K562 (cell line): ENCODE measurements around the gene CCDC169. TPM values are rescaled to one million over a fixed set of nuclear protein-coding genes. Genes with fewer than 3 reads are reported as not detected.

ENCODE experiments used
- CREM ChIP-seq: IDR thresholded peaks from 2 replicates; pipeline ENCODE4 v1.6.1; 2014; ENCODE audit warnings: antibody characterized with exemption, low read depth
- EGR1 ChIP-seq: fragments of 450-650 bp; conservative IDR thresholded peaks from 2 replicates; pipeline ENCODE4 v1.6.1; 2017; ENCODE audit warnings: mild to moderate bottlenecking
- LCOR ChIP-seq: sonication (generic); formaldehyde crosslinking; IDR thresholded peaks from 2 replicates; pipeline ENCODE4 v1.8.0; 2022; ENCODE audit warnings: mild to moderate bottlenecking, missing genetic modification reagents
- MYC ChIP-seq, 2 experiments: fragments of 250-450 bp in 1 of 2; sonication (Bioruptor Pico) in 1 of 2; IDR thresholded peaks; 2 replicates each; pipeline versions ENCODE4 v1.5.1 to v1.6.1; 2012 to 2021; ENCODE audit warnings: low read depth in 2 of 2, borderline replicate concordance in 1 of 2, improper control_type of control experiment in 1 of 2, low read length in 1 of 2, mild to moderate bottlenecking in 1 of 2, moderate library complexity in 1 of 2
- SIN3B ChIP-seq: fragments of 450-650 bp; IDR thresholded peaks from 2 replicates; pipeline ENCODE4 v1.6.1; 2017; ENCODE audit warnings: low read depth, mild to moderate bottlenecking, moderate library complexity
- SMARCC2 ChIP-seq: fragments of 450-650 bp; IDR thresholded peaks from 2 replicates; pipeline ENCODE4 v1.6.1; 2017; ENCODE audit warnings: antibody characterized with exemption, moderate library complexity, mild to moderate bottlenecking, low read depth
- TAF1 ChIP-seq: IDR thresholded peaks from 2 replicates; pipeline ENCODE4 v1.6.1; 2011; ENCODE audit warnings: mild to moderate bottlenecking, low read length, moderate library complexity; ENCODE audit not compliant: insufficient read depth, control insufficient read depth, severe bottlenecking; ENCODE audit errors: extremely low read depth
- YBX1 ChIP-seq: fragments of 450-650 bp; IDR thresholded peaks from 2 replicates; pipeline ENCODE4 v1.7.1; 2016; ENCODE audit warnings: mild to moderate bottlenecking
- polyA plus RNA-seq, 8 experiments: library from polyadenylated mRNA; depleted of rRNA in 4 of 8; stranded (reverse) in 5 of 8; unstranded in 3 of 8; fragments of >200 nt; fragmentation: Nextera tagmentation in 2 of 8; fragmentation: Illumina TruSeq in 1 of 8; extraction: Ambion mirVana in 2 of 8; extraction: Trizol in 1 of 8; gene quantifications; 2 replicates each; pipeline versions ENCODE4 v1.2.1 to v1.2.3, GENCODE V29; 2011 to 2014; ENCODE audit warnings: inconsistent platforms in 1 of 8, missing spikeins in 1 of 8
- total RNA-seq, 7 experiments: library from RNA; depleted of rRNA in 6 of 7; stranded (reverse); fragments of >200 nt in 6 of 7; fragmentation: Illumina TruSeq in 2 of 7; extraction: Trizol in 2 of 7; gene quantifications; 2 replicates each; pipeline versions ENCODE4 v1.2.1 to v1.2.3, GENCODE V29; 2011 to 2021; ENCODE audit warnings: low replicate concordance in 1 of 7
- TF ChIP-seq, protein P1 (sequence below): sonication (generic); formaldehyde crosslinking; IDR thresholded peaks from 2 replicates; pipeline ENCODE4 v1.8.0; 2023; ENCODE audit warnings: mild to moderate bottlenecking, missing genetic modification reagents
- TF ChIP-seq, protein P2 (sequence below): fragments of 450-650 bp; IDR thresholded peaks from 2 replicates; pipeline ENCODE4 v1.6.1; 2014; ENCODE audit warnings: low read depth, mild to moderate bottlenecking, moderate library complexity, borderline replicate concordance
- TF ChIP-seq, protein P3 (sequence below): sonication (generic); formaldehyde crosslinking; IDR thresholded peaks from 2 replicates; pipeline ENCODE4 v1.8.1; 2023; ENCODE audit warnings: mild to moderate bottlenecking, missing genetic modification reagents, moderate library complexity

The CCDC169 gene
- total and polyA plus RNA-seq, 9 of the 15 experiments (the other 6 are each of a cell fraction or from before 2014, with no cell fraction given): 6.8 to 22.0 (median 12.4) TPM

DNA sequence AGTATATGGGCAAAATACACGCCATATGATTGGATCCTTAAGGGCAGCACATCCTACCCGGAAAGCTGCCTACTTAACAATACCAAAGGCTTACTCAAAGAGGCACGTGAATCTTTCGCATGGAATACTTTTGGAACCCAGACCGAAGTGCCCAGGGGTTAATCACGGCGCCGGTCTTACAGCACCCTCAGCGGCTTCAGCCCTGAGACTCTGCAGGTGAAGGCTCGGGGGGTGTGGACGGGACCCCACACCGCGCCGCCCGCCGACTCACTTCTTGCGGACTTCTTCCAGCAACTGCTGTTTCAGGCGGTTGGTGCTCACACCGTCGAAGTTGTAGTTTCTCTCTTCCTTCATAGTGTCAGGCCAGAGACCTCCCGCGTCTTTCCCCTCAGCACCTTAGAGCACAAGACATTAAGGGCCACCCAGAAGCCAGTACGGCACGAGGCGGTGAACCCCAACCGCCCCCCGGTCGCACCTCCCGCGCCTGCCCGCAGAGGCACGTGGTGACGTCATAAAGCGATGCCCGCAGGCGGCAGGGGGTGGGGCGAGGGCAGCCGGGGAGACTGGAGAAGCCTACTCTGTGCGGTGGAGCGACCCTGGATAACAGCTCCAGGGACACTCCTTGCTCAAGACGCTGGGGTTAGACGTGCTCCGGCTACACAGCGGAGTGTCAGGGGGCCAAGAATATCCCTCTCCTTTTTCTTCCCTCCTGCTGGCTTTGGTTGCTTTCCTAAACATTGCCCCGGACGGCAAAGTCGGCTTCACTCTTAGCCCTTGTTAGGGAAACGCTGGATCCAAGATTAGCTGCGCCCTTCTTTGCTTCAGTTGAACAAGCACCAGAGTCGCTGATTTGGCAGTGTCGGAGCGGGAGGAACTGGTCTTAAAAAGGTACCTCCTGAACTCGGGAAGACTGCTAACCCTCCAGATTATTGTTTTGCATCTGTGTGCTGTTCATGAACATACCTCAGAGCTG, at the start of gene CCDC169 (continued):
- TF ChIP-seq, protein P1, sequence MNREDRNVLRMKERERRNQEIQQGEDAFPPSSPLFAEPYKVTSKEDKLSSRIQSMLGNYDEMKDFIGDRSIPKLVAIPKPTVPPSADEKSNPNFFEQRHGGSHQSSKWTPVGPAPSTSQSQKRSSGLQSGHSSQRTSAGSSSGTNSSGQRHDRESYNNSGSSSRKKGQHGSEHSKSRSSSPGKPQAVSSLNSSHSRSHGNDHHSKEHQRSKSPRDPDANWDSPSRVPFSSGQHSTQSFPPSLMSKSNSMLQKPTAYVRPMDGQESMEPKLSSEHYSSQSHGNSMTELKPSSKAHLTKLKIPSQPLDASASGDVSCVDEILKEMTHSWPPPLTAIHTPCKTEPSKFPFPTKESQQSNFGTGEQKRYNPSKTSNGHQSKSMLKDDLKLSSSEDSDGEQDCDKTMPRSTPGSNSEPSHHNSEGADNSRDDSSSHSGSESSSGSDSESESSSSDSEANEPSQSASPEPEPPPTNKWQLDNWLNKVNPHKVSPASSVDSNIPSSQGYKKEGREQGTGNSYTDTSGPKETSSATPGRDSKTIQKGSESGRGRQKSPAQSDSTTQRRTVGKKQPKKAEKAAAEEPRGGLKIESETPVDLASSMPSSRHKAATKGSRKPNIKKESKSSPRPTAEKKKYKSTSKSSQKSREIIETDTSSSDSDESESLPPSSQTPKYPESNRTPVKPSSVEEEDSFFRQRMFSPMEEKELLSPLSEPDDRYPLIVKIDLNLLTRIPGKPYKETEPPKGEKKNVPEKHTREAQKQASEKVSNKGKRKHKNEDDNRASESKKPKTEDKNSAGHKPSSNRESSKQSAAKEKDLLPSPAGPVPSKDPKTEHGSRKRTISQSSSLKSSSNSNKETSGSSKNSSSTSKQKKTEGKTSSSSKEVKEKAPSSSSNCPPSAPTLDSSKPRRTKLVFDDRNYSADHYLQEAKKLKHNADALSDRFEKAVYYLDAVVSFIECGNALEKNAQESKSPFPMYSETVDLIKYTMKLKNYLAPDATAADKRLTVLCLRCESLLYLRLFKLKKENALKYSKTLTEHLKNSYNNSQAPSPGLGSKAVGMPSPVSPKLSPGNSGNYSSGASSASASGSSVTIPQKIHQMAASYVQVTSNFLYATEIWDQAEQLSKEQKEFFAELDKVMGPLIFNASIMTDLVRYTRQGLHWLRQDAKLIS (CRISPR knock-in tag): 0 out of 2 replicates have a peak, but pooled peaks have one; percentile 78
- TF ChIP-seq SIN3B (no peak), MYC (IDR thresholded peaks at IDR 0.05; ENCODE audit: low read depth, low read length) (peak; percentile 82), MYC (CRISPR knock-in tag; IDR thresholded peaks at IDR 0.05; ENCODE audit: borderline replicate concordance, low read depth) (no peak), TAF1 (peak; percentile 53), LCOR (CRISPR knock-in tag) (0 out of 2 replicates have a peak, but pooled peaks have one; percentile 48), CREM (peak; percentile 97), SMARCC2 (no peak), YBX1 (no peak), EGR1 (peak; percentile 47; the same call in 1 of the 2 replicates)
- TF ChIP-seq, protein P2, sequence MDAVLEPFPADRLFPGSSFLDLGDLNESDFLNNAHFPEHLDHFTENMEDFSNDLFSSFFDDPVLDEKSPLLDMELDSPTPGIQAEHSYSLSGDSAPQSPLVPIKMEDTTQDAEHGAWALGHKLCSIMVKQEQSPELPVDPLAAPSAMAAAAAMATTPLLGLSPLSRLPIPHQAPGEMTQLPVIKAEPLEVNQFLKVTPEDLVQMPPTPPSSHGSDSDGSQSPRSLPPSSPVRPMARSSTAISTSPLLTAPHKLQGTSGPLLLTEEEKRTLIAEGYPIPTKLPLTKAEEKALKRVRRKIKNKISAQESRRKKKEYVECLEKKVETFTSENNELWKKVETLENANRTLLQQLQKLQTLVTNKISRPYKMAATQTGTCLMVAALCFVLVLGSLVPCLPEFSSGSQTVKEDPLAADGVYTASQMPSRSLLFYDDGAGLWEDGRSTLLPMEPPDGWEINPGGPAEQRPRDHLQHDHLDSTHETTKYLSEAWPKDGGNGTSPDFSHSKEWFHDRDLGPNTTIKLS: no peak
- TF ChIP-seq, protein P3, sequence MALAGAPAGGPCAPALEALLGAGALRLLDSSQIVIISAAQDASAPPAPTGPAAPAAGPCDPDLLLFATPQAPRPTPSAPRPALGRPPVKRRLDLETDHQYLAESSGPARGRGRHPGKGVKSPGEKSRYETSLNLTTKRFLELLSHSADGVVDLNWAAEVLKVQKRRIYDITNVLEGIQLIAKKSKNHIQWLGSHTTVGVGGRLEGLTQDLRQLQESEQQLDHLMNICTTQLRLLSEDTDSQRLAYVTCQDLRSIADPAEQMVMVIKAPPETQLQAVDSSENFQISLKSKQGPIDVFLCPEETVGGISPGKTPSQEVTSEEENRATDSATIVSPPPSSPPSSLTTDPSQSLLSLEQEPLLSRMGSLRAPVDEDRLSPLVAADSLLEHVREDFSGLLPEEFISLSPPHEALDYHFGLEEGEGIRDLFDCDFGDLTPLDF (CRISPR knock-in tag): no peak
